Gastrocnemius medialis (tissue), 4 donors: ENCODE results near the gene EPSTI1. TPM values are rescaled to one million over a fixed set of nuclear protein-coding genes. Genes with fewer than 3 reads are reported as not detected.

Experiments
- ATAC-seq, 2 donors: fragments of 150-250 bp; one replicate each; pipeline ENCODE4 v1.9.1; 2016
- DNase-seq, 2 donors: peaks; one replicate each; pipeline ENCODE4 v3.0.0-alpha.2; 2019
- H3K27ac ChIP-seq, 4 donors: fragments of 200-600 bp; sonication (generic); 1 replicate in 1 of 4; 2 replicates in 3 of 4; pipeline ENCODE4 v1.5.1; 2016 to 2018; ENCODE audit warnings: mild to moderate bottlenecking in 2 of 4, moderate library complexity in 1 of 4
- H3K27me3 ChIP-seq, 3 donors: fragments of 200-600 bp; sonication (generic) in 2 of 3; 1 replicate in 1 of 3; 2 replicates in 2 of 3; pipeline versions ENCODE4 v1.5.1 to v1.6.0; 2016 to 2019; ENCODE audit warnings: mild to moderate bottlenecking in 1 of 3, moderate library complexity in 1 of 3
- H3K36me3 ChIP-seq, 2 donors: fragments of 200-600 bp; sonication (generic) in 1 of 2; one replicate each; pipeline ENCODE4 v1.5.1; 2017 to 2018
- H3K4me1 ChIP-seq, 2 donors: fragments of 200-600 bp; sonication (generic) in 1 of 2; one replicate each; pipeline ENCODE4 v1.5.1; 2016 to 2017; ENCODE audit warnings: mild to moderate bottlenecking in 2 of 2
- H3K4me3 ChIP-seq, 4 donors: fragments of 200-600 bp; sonication (generic) in 3 of 4; 1 replicate in 1 of 4; 2 replicates in 3 of 4; pipeline ENCODE4 v1.5.1; 2016 to 2019; ENCODE audit warnings: mild to moderate bottlenecking in 2 of 4
- H3K9me3 ChIP-seq, 3 donors: fragments of 200-600 bp; sonication (generic) in 2 of 3; 1 replicate in 1 of 3; 2 replicates in 2 of 3; pipeline ENCODE4 v1.5.1; 2016 to 2019
- CTCF ChIP-seq, 5 experiments: fragments of 450-650 bp in 3 of 5; fragments of 200-600 bp in 2 of 5; sonication (generic) in 2 of 5; IDR thresholded peaks in 4 of 5; conservative IDR thresholded peaks in 1 of 5; 1 replicate in 4 of 5; 2 replicates in 1 of 5; pipeline ENCODE4 v1.5.1; 2016 to 2019; ENCODE audit warnings: antibody characterized with exemption in 5 of 5, mild to moderate bottlenecking in 3 of 5, moderate library complexity in 3 of 5
- POLR2A ChIP-seq, 2 donors: fragments of 450-650 bp; IDR thresholded peaks; one replicate each; pipeline ENCODE4 v1.6.1; 2017; ENCODE audit warnings: antibody characterized with exemption in 2 of 2, mild to moderate bottlenecking in 2 of 2, moderate library complexity in 2 of 2
- in situ Hi-C, 4 donors: fragments of 200-750 bp; cut with MboI; loops; one replicate each; pipeline versions ENCODE4 v1.15.0 to v1.8.0; 2017; ENCODE audit warnings: low sequenced_read_pairs in 4 of 4
- intact Hi-C: fragments of 100-400 bp; cut with DNase I; formaldehyde crosslinking; loops from one replicate; pipeline ENCODE4 v1.15.1; 2023; ENCODE audit warnings: low total_unique reads
- total RNA-seq, 4 donors: library from RNA; depleted of rRNA; stranded (reverse); fragments of >200 nt; gene quantifications; one replicate each; pipeline versions ENCODE4 v1.1.0 to v1.2.3, GENCODE V29; 2016

The EPSTI1 gene
- total RNA-seq, 4 donors from 2014 or later, result 0.42 to 2.0 (median 0.65) TPM

GRCh38 chr13:43006893-43007631 lies 15.0 kb upstream of the EPSTI1 start:
- intact Hi-C loops, result no loop called here
- H3K9me3 ChIP-seq, result no peaks in the 10 kb centered on the region
- no peak overlapping the region for H3K4me3 ChIP-seq
- H3K27ac ChIP-seq, result no peak overlapping the region
- no peak for ATAC-seq
- H3K4me1 ChIP-seq, result no peaks in the 10 kb centered on the region
- TF ChIP-seq CTCF (IDR thresholded peaks at IDR 0.05 in 4 of 5, conservative IDR thresholded peaks at IDR 0.05 in 1 of 5) (no peak), POLR2A (IDR thresholded peaks at IDR 0.05) (no peak)
- no peaks in the 10 kb centered on the region for H3K36me3 ChIP-seq
- no peaks in the 10 kb centered on the region for H3K27me3 ChIP-seq
- in situ Hi-C loops, result no loop called here
- no peak for DNase-seq

GRCh38 chr13:43005460-43006236 lies 13.6 kb upstream of the EPSTI1 start:
- intact Hi-C loops (no loop called here), in situ Hi-C loops (no loop called here)
- Histone ChIP-seq H3K9me3 (no peaks in the 10 kb centered on the region), H3K36me3 (no peaks in the 10 kb centered on the region), H3K4me1 (no peaks in the 10 kb centered on the region), H3K27ac (no peak overlapping the region), H3K4me3 (no peak overlapping the region), H3K27me3 (no peaks in the 10 kb centered on the region)
- TF ChIP-seq CTCF (IDR thresholded peaks at IDR 0.05 in 4 of 5, conservative IDR thresholded peaks at IDR 0.05 in 1 of 5) (no peak), POLR2A (IDR thresholded peaks at IDR 0.05) (no peak)
- ATAC-seq (no peak), DNase-seq (no peak)

GRCh38 chr13:43003729-43004128 lies 11.7 kb upstream of the EPSTI1 start:
- no peaks in the 10 kb centered on the region for H3K27me3 ChIP-seq
- in situ Hi-C loops (no loop called here), intact Hi-C loops (no loop called here)
- no peaks in the 10 kb centered on the region for H3K9me3 ChIP-seq
- DNase-seq (no peak), ATAC-seq (no peak)
- H3K36me3 ChIP-seq, result no peaks in the 10 kb centered on the region
- no peak for TF ChIP-seq CTCF (IDR thresholded peaks at IDR 0.05 in 4 of 5, conservative IDR thresholded peaks at IDR 0.05 in 1 of 5)
- TF ChIP-seq POLR2A (IDR thresholded peaks at IDR 0.05), result no peak
- no peak overlapping the region for H3K4me3 ChIP-seq
- H3K4me1 ChIP-seq, result no peaks in the 10 kb centered on the region
- no peak overlapping the region for H3K27ac ChIP-seq

- no peak overlapping the region for H3K27ac ChIP-seq
- no peak overlapping the region for H3K4me3 ChIP-seq
- in situ Hi-C loops, result no loop called here
- ATAC-seq (no peak), DNase-seq (no peak)
- intact Hi-C loops, result no loop called here
- no peaks in the 10 kb centered on the region for H3K9me3 ChIP-seq
- no peaks in the 10 kb centered on the region for H3K27me3 ChIP-seq
- H3K36me3 ChIP-seq, result no peaks in the 10 kb centered on the region
- TF ChIP-seq POLR2A (IDR thresholded peaks at IDR 0.05) (no peak), CTCF (IDR thresholded peaks at IDR 0.05 in 4 of 5, conservative IDR thresholded peaks at IDR 0.05 in 1 of 5) (no peak)
- no peaks in the 10 kb centered on the region for H3K4me1 ChIP-seq
These were observed 11.0 kb upstream of the EPSTI1 start for GRCh38 chr13:43003010-43003409.
